Lower leg skin (tissue), 3 donors: ENCODE results near the gene HMX2.

Source experiments
- CTCF ChIP-seq, 3 donors: fragments of 450-650 bp; IDR thresholded peaks; one replicate each; pipeline ENCODE4 v1.5.1; 2016; ENCODE audit warnings: antibody characterized with exemption in 3 of 3, mild to moderate bottlenecking in 3 of 3, moderate library complexity in 2 of 3
- POLR2A ChIP-seq, 2 donors: fragments of 450-650 bp; IDR thresholded peaks; one replicate each; pipeline ENCODE4 v1.6.1; 2016 to 2017; ENCODE audit warnings: antibody characterized with exemption in 2 of 2, mild to moderate bottlenecking in 1 of 2, moderate library complexity in 1 of 2

GRCh38 chr10:123150271-123150985, 2.5 kb downstream of the HMX2 start:
- TF ChIP-seq CTCF (IDR thresholded peaks at IDR 0.05) (no peak), POLR2A (IDR thresholded peaks at IDR 0.05) (no peak)
